Esophagus muscularis mucosa (tissue), 3 donors: ENCODE results near the gene HSD3B1.

Source experiments
- CTCF ChIP-seq, 3 experiments: fragments of 200-600 bp in 2 of 3; fragments of 450-650 bp in 1 of 3; sonication (generic) in 2 of 3; IDR thresholded peaks; one replicate each; pipeline ENCODE4 v1.5.1; 2017 to 2019; ENCODE audit warnings: antibody characterized with exemption in 3 of 3, mild to moderate bottlenecking in 2 of 3, moderate library complexity in 1 of 3
- POLR2A ChIP-seq: fragments of 450-650 bp; IDR thresholded peaks from one replicate; pipeline ENCODE4 v1.6.1; 2017; ENCODE audit warnings: antibody characterized with exemption, moderate library complexity, mild to moderate bottlenecking, low read depth
- POLR2AphosphoS5 ChIP-seq, 2 donors: sonication (generic); formaldehyde crosslinking; IDR thresholded peaks; one replicate each; pipeline ENCODE4 v1.6.1; 2017; ENCODE audit warnings: antibody characterized with exemption in 2 of 2

GRCh38 chr1:119510046-119510445 lies 3.0 kb downstream of the HSD3B1 start:
- TF ChIP-seq CTCF (IDR thresholded peaks at IDR 0.05), result no peak
- TF ChIP-seq POLR2AphosphoS5 (IDR thresholded peaks at IDR 0.05), result no peak
- TF ChIP-seq POLR2A, result no peak
